HL-60 (cell line): ENCODE measurements around the gene HAO2.

Experiments used
- GABPA ChIP-seq: IDR thresholded peaks from 2 replicates; pipeline ENCODE4 v1.6.1; 2012; ENCODE audit warnings: low read depth
- POLR2AphosphoS5 ChIP-seq: IDR thresholded peaks from 2 replicates; pipeline ENCODE4 v1.6.1; 2012; ENCODE audit warnings: low read depth
- TF ChIP-seq, protein P1 (sequence below): IDR thresholded peaks from one replicate; pipeline ENCODE4 v1.5.1; 2011; ENCODE audit warnings: low read length, control low read depth, inconsistent platforms; ENCODE audit not compliant: insufficient read depth
- TF ChIP-seq, protein P2 (sequence below): IDR thresholded peaks from 2 replicates; pipeline ENCODE4 v1.6.1; 2012; ENCODE audit warnings: low read depth; ENCODE audit not compliant: insufficient replicate concordance

DNA sequence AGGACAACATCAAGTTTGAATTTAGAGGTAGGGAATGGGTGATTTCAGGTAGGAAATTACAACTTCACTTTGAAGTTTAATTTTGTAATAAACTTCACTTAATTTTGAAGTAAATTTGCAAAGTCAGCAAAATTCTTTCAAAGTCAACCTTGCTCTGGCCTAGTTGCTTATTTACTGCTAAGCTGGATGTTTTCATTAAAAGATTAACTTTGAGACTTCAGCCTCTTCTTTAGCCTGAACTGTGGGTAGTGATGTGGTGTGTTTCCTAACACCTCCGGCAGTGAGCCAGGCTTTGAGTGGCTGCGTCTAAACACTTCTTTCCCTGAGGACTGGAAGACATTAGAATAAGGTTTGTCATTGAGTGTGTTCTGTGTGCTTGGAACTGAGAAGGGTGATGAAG is at the start of gene HAO2:
- TF ChIP-seq, protein P1, sequence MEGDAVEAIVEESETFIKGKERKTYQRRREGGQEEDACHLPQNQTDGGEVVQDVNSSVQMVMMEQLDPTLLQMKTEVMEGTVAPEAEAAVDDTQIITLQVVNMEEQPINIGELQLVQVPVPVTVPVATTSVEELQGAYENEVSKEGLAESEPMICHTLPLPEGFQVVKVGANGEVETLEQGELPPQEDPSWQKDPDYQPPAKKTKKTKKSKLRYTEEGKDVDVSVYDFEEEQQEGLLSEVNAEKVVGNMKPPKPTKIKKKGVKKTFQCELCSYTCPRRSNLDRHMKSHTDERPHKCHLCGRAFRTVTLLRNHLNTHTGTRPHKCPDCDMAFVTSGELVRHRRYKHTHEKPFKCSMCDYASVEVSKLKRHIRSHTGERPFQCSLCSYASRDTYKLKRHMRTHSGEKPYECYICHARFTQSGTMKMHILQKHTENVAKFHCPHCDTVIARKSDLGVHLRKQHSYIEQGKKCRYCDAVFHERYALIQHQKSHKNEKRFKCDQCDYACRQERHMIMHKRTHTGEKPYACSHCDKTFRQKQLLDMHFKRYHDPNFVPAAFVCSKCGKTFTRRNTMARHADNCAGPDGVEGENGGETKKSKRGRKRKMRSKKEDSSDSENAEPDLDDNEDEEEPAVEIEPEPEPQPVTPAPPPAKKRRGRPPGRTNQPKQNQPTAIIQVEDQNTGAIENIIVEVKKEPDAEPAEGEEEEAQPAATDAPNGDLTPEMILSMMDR, result no peak
- TF ChIP-seq POLR2AphosphoS5, result no peak
- TF ChIP-seq, protein P2, sequence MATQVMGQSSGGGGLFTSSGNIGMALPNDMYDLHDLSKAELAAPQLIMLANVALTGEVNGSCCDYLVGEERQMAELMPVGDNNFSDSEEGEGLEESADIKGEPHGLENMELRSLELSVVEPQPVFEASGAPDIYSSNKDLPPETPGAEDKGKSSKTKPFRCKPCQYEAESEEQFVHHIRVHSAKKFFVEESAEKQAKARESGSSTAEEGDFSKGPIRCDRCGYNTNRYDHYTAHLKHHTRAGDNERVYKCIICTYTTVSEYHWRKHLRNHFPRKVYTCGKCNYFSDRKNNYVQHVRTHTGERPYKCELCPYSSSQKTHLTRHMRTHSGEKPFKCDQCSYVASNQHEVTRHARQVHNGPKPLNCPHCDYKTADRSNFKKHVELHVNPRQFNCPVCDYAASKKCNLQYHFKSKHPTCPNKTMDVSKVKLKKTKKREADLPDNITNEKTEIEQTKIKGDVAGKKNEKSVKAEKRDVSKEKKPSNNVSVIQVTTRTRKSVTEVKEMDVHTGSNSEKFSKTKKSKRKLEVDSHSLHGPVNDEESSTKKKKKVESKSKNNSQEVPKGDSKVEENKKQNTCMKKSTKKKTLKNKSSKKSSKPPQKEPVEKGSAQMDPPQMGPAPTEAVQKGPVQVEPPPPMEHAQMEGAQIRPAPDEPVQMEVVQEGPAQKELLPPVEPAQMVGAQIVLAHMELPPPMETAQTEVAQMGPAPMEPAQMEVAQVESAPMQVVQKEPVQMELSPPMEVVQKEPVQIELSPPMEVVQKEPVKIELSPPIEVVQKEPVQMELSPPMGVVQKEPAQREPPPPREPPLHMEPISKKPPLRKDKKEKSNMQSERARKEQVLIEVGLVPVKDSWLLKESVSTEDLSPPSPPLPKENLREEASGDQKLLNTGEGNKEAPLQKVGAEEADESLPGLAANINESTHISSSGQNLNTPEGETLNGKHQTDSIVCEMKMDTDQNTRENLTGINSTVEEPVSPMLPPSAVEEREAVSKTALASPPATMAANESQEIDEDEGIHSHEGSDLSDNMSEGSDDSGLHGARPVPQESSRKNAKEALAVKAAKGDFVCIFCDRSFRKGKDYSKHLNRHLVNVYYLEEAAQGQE, result no peak
- TF ChIP-seq GABPA, result no peak
